ENCODE measurements around the gene NCAPG.

NCAPG gene

DNA sequence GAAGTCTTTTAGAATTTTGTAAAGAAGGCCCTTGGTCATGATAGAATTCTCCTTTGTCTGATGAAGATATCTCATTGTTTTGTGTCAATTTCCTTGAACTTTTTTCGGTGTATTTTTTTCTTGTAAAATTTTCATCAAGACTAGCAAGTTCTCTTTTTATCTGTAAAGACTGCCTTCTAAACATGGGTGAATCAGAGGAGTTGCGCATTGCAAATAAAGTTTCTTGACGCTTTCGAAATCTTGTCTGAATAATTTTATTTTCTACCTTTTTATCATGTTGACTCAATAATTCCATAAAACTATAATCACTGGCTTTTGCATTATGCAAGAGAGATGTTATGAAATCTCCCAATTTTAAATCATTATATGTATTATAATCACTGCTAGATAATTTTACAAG is 66.2 kb downstream of the NCAPG start:
- no peak for DNase-seq (ENCODE audit: low read depth in 2 of 2)

- no peak for DNase-seq (ENCODE audit: low read depth in 2 of 2)
Measured at GRCh38 chr4:17877661-17878060, 66.9 kb downstream of the NCAPG start.

DNA sequence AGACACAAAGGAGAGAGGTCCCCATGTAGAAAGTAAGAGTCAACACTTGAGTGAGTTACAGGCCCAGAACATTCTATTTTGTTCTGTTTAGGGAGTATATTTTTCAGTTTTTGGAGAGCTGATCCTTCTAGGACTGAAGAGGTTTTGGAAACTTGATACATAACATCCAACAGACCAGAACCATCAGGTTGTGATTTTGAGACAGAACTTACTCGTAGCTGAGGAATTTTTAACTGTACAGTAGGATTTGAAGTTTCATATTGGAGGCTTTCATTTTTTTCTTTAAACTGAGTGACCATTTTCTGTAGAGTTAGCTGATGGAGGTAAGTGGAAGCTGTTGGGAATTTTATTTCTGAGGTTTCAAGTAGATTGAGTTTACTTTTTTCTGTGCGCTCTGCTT is 73.3 kb downstream of the NCAPG start:
- peak; percentile 7 to 20 for DNase-seq (ENCODE audit: low read depth in 2 of 2)

GRCh38 chr4:17884511-17884910 is 73.7 kb downstream of the NCAPG start:
- DNase-seq (ENCODE audit: low read depth in 2 of 2), result no peak

GRCh38 chr4:17889692-17890091 is 78.9 kb downstream of the NCAPG start:
- DNase-seq (ENCODE audit: low read depth in 2 of 2), result no peak

- DNase-seq (ENCODE audit: low read depth in 2 of 2), result no peak
Measured at GRCh38 chr4:17894421-17894820, 83.6 kb downstream of the NCAPG start.

Measured in fibroblast of skin of left quadriceps (primary cell).